HepG2 (cell line): ENCODE measurements around the gene TRPV5. TPM values are rescaled to one million over a fixed set of nuclear protein-coding genes. Genes with fewer than 3 reads are reported as not detected.

Source experiments
- ATAC-seq: fragments of 200-7000 bp; cut with Tn5 transposase; 3 replicates; pipeline ENCODE4 v1.9.1; 2020; ENCODE audit warnings: mild to moderate bottlenecking, moderate library complexity
- BruUV-seq: library from RNA; stranded (reverse); fragments of 400-500 nt; replicated peaks from 2 replicates; lab custom pipeline; 2021; lab: Mats Ljungman, UMichigan
- CTCF ChIA-PET: fragments of 300-600 bp; formaldehyde crosslinking; extraction: SDS; loops from one replicate; lab custom pipeline; 2021; ENCODE audit warnings: low total read pairs, inconsistent platforms, low intra/inter-chr PET ratio; lab: Yijun Ruan, JAX
- POLR2A ChIA-PET: fragments of 350-600 bp; sonication (Branson Sonifier 250); formaldehyde crosslinking; loops from one replicate; lab custom pipeline; 2020; ENCODE audit warnings: antibody characterized with exemption, inconsistent platforms; lab: Yijun Ruan, JAX
- DNase-seq: peaks from one replicate; pipeline ENCODE4 v3.0.0-alpha.2; 2015; ENCODE audit warnings: low spot score
- FAIRE-seq: peaks from 3 replicates; lab custom pipeline; 2011; peaks lifted over from hg19 to GRCh38; lab: Jason Lieb, UNC
- H2AFZ ChIP-seq: one replicate; pipeline ENCODE4 v1.6.1; 2011; ENCODE audit warnings: low read length, inconsistent platforms
- H3K27ac ChIP-seq: fragments of 300-600 bp; 3 replicates; pipeline ENCODE4 v1.8.0; 2011; ENCODE audit warnings: mixed run types, mild to moderate bottlenecking, mixed read lengths, low read length, inconsistent platforms; ENCODE audit not compliant: insufficient read depth; ENCODE audit errors: extremely low read length
- H3K27me3 ChIP-seq, 2 experiments: fragments of 200-600 bp in 1 of 2; 2 replicates in 1 of 2; 3 replicates in 1 of 2; pipeline versions ENCODE4 v1.6.0 to v1.8.0; 2011; ENCODE audit warnings: low read length in 2 of 2, mild to moderate bottlenecking in 2 of 2, moderate library complexity in 2 of 2, inconsistent platforms in 1 of 2; ENCODE audit not compliant: insufficient read depth in 2 of 2, control insufficient read depth in 1 of 2
- H3K36me3 ChIP-seq, 2 experiments: fragments of 200-600 bp in 1 of 2; replicated peaks in 1 of 2; 2 replicates in 1 of 2; 3 replicates in 1 of 2; pipeline versions ENCODE4 v1.5.1 to v1.8.0; 2011; ENCODE audit warnings: low read length in 2 of 2, inconsistent platforms in 1 of 2; ENCODE audit not compliant: insufficient read depth in 2 of 2, control insufficient read depth in 1 of 2
- H3K4me1 ChIP-seq: 2 replicates; pipeline ENCODE4 v1.5.1; 2012; ENCODE audit warnings: low read length, inconsistent platforms; ENCODE audit not compliant: insufficient read depth
- H3K4me2 ChIP-seq: 2 replicates; pipeline ENCODE4 v1.6.0; 2011; ENCODE audit warnings: low read depth, low read length, inconsistent platforms
- H3K4me3 ChIP-seq, 3 experiments: fragments of 200-600 bp in 1 of 3; sonication (generic), shearing (Covaris generic) in 1 of 3; replicated peaks in 1 of 3; 2 replicates each; pipeline ENCODE4 v1.5.1; 2011 to 2016; ENCODE audit warnings: low read length in 3 of 3, inconsistent platforms in 2 of 3, low read depth in 2 of 3, mild to moderate bottlenecking in 2 of 3, control low read depth in 1 of 3, mixed read lengths in 1 of 3; ENCODE audit not compliant: insufficient read depth in 1 of 3
- H3K79me2 ChIP-seq: one replicate; pipeline ENCODE4 v1.6.1; 2011; ENCODE audit warnings: low read length, inconsistent platforms; ENCODE audit not compliant: insufficient read depth
- H3K9ac ChIP-seq: 2 replicates; pipeline ENCODE4 v1.6.0; 2011; ENCODE audit warnings: mild to moderate bottlenecking, low read depth, low read length, inconsistent platforms; ENCODE audit not compliant: insufficient read depth
- H3K9me3 ChIP-seq: 2 replicates; pipeline ENCODE4 v1.5.1; 2012; ENCODE audit warnings: mild to moderate bottlenecking, low read length
- H4K20me1 ChIP-seq: 2 replicates; pipeline ENCODE4 v1.6.0; 2011; ENCODE audit warnings: inconsistent platforms, mild to moderate bottlenecking, low read length, moderate library complexity; ENCODE audit not compliant: insufficient read depth
- FOXA1 ChIP-seq, 2 experiments: fragments of 450-650 bp in 1 of 2; sonication (generic) in 1 of 2; formaldehyde crosslinking in 1 of 2; IDR thresholded peaks; 2 replicates each; pipeline versions ENCODE4 v1.4.0 to v1.6.1; 2016 to 2020; ENCODE audit warnings: missing genetic modification reagents in 1 of 2
- PHF21A ChIP-seq: sonication (generic); formaldehyde crosslinking; IDR thresholded peaks from 2 replicates; pipeline ENCODE4 v1.5.0; 2020; ENCODE audit warnings: mild to moderate bottlenecking, missing genetic modification reagents
- PHF5A ChIP-seq: IDR thresholded peaks from one replicate; pipeline ENCODE4 v1.6.1; 2018; ENCODE audit warnings: low read depth, missing genetic modification reagents; ENCODE audit not compliant: unreplicated experiment
- POLR2AphosphoS5 ChIP-seq: IDR thresholded peaks from 2 replicates; pipeline ENCODE4 v1.6.1; 2012; ENCODE audit warnings: low read depth, low read length
- RNF2 ChIP-seq: fragments of 450-650 bp; conservative IDR thresholded peaks from 2 replicates; pipeline ENCODE4 v1.6.1; 2016; ENCODE audit warnings: low read depth
- ZNF850 ChIP-seq: sonication (generic); formaldehyde crosslinking; conservative IDR thresholded peaks from 2 replicates; pipeline ENCODE4 v1.9.0; 2021; ENCODE audit warnings: mild to moderate bottlenecking, missing genetic modification reagents
- WGBS: methylation state at CpG from one replicate; pipeline ENCODE4 v1.1.6; 2017; ENCODE audit warnings: low lambda C conversion rate; 5-methylcytosine and 5-hydroxymethylcytosine counted together
- in situ Hi-C: cut with HindIII; loops from 2 replicates; pipeline ENCODE4 v1.10.0; 2017; ENCODE audit warnings: low pct_unique_long_range_greater_than_20kb; ENCODE audit not compliant: extremely low pct_ligation_motif_present
- intact Hi-C: fragments of 100-400 bp; cut with micrococcal nuclease; formaldehyde crosslinking; loops from one replicate; pipeline ENCODE4 v1.10.0; 2022; ENCODE audit not compliant: unreplicated experiment
- polyA plus RNA-seq, 8 experiments: library from polyadenylated mRNA; depleted of rRNA in 3 of 8; stranded (reverse) in 7 of 8; unstranded in 1 of 8; fragments of >200 nt; fragmentation: Illumina TruSeq in 4 of 8; extraction: Trizol in 4 of 8; gene quantifications; 2 replicates each; pipeline versions ENCODE4 v1.2.1 to v1.2.3, GENCODE V29; 2011 to 2016; ENCODE audit warnings: low read depth in 4 of 8, missing spikeins in 1 of 8, mixed read lengths in 1 of 8; ENCODE audit not compliant: insufficient read depth in 1 of 8
- total RNA-seq, 5 experiments: library from RNA; depleted of rRNA; stranded (reverse); fragments of >200 nt; fragmentation: Illumina TruSeq; extraction: Trizol; gene quantifications; 2 replicates each; pipeline ENCODE4 v1.2.3, GENCODE V29; 2016; ENCODE audit warnings: low read depth in 1 of 5
- TF ChIP-seq, protein P1 (sequence below): sonication (generic); formaldehyde crosslinking; IDR thresholded peaks from 2 replicates; pipeline ENCODE4 v1.8.1; 2023; ENCODE audit warnings: mild to moderate bottlenecking, missing genetic modification reagents
- TF ChIP-seq, protein P2 (sequence below): sonication (generic); formaldehyde crosslinking; IDR thresholded peaks from 2 replicates; pipeline ENCODE4 v1.5.1; 2020; ENCODE audit warnings: missing genetic modification reagents, mild to moderate bottlenecking, borderline replicate concordance
- TF ChIP-seq, protein P3 (sequence below): sonication (generic); formaldehyde crosslinking; IDR thresholded peaks from 2 replicates; pipeline ENCODE4 v1.4.0; 2020; ENCODE audit warnings: missing genetic modification reagents

TRPV5 gene
- total and polyA plus RNA-seq, 2 of the 13 experiments (the other 11 are each of a cell fraction or from before 2014, with no cell fraction given) = not detected

DNA sequence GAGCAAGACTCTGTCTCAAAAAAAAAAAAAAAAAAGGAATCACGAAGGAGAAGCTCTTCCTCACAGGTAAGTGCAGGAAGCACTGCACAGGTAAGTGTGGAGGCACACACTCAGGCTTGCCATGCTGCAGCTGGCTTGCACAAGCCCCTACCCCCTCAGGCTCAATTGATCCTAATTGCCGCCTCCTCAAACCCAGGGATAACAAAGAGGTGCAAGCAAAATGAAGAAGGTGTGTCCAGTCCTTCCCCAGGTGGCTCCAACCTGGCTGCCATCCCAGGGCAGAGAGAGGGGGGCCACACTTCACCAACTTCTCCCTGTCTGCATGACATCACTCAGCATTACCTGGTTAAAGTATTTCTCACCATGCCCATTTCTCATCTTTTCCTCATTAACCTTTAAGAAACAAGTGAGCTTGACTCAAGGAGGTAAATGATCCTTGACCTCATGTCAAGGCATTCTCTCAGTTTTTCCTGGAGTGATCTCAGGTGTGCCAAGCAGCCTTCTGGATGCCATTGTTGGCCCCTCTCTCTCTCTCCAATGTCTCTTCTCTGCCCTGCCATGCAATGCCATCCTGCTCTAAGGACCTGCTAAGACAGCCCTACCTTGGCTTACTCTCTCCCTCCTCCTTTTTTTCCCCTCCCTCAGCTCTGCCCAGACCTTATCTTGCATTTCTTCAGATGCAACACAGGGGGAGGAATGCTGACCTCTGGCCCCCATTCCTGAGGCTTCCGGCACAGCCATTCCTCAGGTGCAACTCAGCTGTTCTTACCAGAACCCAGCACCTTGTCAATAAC, 35.0 kb downstream of the TRPV5 start:
- WGBS = 1% methylated on average over 3 of the region's 3 CpGs
- in situ Hi-C loops = no loop called here
- H3K36me3 ChIP-seq = no peaks in the 10 kb centered on the region
- no peaks in the 10 kb centered on the region for H3K4me1 ChIP-seq
- H3K9me3 ChIP-seq = no peaks in the 10 kb centered on the region
- no peak overlapping the region for H3K4me2 ChIP-seq
- intact Hi-C loops = no loop called here
- no peak overlapping the region for H3K4me3 ChIP-seq
- no peak overlapping the region for H2AFZ ChIP-seq
- no peaks in the 10 kb centered on the region for H3K79me2 ChIP-seq
- ATAC-seq (no peak), DNase-seq (no peak), FAIRE-seq (no peak)
- H4K20me1 ChIP-seq = no peaks in the 10 kb centered on the region
- ChIA-PET CTCF (no interaction called here), POLR2A (no interaction called here)
- TF ChIP-seq ZNF850 (no peak), RNF2 (no peak), FOXA1 (IDR thresholded peaks at IDR 0.05) (no peak), FOXA1 (CRISPR knock-in tag; IDR thresholded peaks at IDR 0.05) (no peak), PHF5A (no peak), POLR2AphosphoS5 (no peak), PHF21A (CRISPR knock-in tag) (no peak)
- TF ChIP-seq, protein P1, sequence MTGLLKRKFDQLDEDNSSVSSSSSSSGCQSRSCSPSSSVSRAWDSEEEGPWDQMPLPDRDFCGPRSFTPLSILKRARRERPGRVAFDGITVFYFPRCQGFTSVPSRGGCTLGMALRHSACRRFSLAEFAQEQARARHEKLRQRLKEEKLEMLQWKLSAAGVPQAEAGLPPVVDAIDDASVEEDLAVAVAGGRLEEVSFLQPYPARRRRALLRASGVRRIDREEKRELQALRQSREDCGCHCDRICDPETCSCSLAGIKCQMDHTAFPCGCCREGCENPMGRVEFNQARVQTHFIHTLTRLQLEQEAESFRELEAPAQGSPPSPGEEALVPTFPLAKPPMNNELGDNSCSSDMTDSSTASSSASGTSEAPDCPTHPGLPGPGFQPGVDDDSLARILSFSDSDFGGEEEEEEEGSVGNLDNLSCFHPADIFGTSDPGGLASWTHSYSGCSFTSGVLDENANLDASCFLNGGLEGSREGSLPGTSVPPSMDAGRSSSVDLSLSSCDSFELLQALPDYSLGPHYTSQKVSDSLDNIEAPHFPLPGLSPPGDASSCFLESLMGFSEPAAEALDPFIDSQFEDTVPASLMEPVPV (CRISPR knock-in tag) = no peak
- TF ChIP-seq, protein P2, sequence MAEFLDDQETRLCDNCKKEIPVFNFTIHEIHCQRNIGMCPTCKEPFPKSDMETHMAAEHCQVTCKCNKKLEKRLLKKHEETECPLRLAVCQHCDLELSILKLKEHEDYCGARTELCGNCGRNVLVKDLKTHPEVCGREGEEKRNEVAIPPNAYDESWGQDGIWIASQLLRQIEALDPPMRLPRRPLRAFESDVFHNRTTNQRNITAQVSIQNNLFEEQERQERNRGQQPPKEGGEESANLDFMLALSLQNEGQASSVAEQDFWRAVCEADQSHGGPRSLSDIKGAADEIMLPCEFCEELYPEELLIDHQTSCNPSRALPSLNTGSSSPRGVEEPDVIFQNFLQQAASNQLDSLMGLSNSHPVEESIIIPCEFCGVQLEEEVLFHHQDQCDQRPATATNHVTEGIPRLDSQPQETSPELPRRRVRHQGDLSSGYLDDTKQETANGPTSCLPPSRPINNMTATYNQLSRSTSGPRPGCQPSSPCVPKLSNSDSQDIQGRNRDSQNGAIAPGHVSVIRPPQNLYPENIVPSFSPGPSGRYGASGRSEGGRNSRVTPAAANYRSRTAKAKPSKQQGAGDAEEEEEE (CRISPR knock-in tag) = no peak
- TF ChIP-seq, protein P3, sequence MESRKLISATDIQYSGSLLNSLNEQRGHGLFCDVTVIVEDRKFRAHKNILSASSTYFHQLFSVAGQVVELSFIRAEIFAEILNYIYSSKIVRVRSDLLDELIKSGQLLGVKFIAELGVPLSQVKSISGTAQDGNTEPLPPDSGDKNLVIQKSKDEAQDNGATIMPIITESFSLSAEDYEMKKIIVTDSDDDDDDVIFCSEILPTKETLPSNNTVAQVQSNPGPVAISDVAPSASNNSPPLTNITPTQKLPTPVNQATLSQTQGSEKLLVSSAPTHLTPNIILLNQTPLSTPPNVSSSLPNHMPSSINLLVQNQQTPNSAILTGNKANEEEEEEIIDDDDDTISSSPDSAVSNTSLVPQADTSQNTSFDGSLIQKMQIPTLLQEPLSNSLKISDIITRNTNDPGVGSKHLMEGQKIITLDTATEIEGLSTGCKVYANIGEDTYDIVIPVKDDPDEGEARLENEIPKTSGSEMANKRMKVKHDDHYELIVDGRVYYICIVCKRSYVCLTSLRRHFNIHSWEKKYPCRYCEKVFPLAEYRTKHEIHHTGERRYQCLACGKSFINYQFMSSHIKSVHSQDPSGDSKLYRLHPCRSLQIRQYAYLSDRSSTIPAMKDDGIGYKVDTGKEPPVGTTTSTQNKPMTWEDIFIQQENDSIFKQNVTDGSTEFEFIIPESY = no peak
- no peaks in the 10 kb centered on the region; a peak in 1 of 5 replicates for H3K27me3 ChIP-seq
- no peak overlapping the region for H3K27ac ChIP-seq
- BruUV-seq = no TSS peak
- no peak overlapping the region for H3K9ac ChIP-seq
